GM21423 (cell line): ENCODE measurements around the gene ZBTB46.

Source experiments
- ATAC-seq: cut with Tn5 transposase; IDR thresholded peaks from one replicate; pipeline ENCODE4 v1.9.1; 2021; ENCODE audit warnings: mild to moderate bottlenecking, moderate library complexity; ENCODE audit not compliant: unreplicated experiment

Gene ZBTB46

GRCh38 chr20:63768591-63769515 lies 62.2 kb downstream of the ZBTB46 start:
- ATAC-seq: no peak

- ATAC-seq: no peak
Observed at GRCh38 chr20:63767886-63768285, 63.2 kb downstream of the ZBTB46 start.

- ATAC-seq: no peak
Observed at GRCh38 chr20:63767456-63767855, 63.6 kb downstream of the ZBTB46 start.

- ATAC-seq: no peak
Observed at GRCh38 chr20:63766695-63767426, 64.2 kb downstream of the ZBTB46 start.

- ATAC-seq: no peak
Observed at GRCh38 chr20:63765902-63766301, 65.2 kb downstream of the ZBTB46 start.

- ATAC-seq: no peak
Observed at GRCh38 chr20:63765082-63765873, 65.8 kb downstream of the ZBTB46 start.

- no peak for ATAC-seq
Observed at GRCh38 chr20:63759377-63759901, 71.6 kb downstream of the ZBTB46 start.

- no peak for ATAC-seq
Observed at GRCh38 chr20:63758152-63758551, 72.9 kb downstream of the ZBTB46 start.

- ATAC-seq: no peak
Observed at GRCh38 chr20:63756648-63756991, 74.4 kb downstream of the ZBTB46 start.

GRCh38 chr20:63755933-63756647 lies 75.0 kb downstream of the ZBTB46 start:
- ATAC-seq: no peak

- ATAC-seq: no peak
Observed at GRCh38 chr20:63754008-63754407, 77.1 kb downstream of the ZBTB46 start.

GRCh38 chr20:63753381-63753780 lies 77.7 kb downstream of the ZBTB46 start:
- no peak for ATAC-seq

- no peak for ATAC-seq
Observed at GRCh38 chr20:63752411-63753101, 78.5 kb downstream of the ZBTB46 start.

- ATAC-seq: no peak
Observed at GRCh38 chr20:63751471-63752271, 79.4 kb downstream of the ZBTB46 start.

- ATAC-seq: no peak
Observed at GRCh38 chr20:63750807-63751470, 80.1 kb downstream of the ZBTB46 start.

- ATAC-seq: no peak
Observed at GRCh38 chr20:63749597-63750508, 81.2 kb downstream of the ZBTB46 start.

GRCh38 chr20:63748934-63749270 lies 82.2 kb downstream of the ZBTB46 start:
- no peak for ATAC-seq
